Tibial nerve (tissue), 3 donors: ENCODE results near the gene COMP.

ENCODE experiments used
- CTCF ChIP-seq, 5 experiments: fragments of 200-600 bp in 3 of 5; fragments of 450-650 bp in 2 of 5; sonication (generic) in 3 of 5; IDR thresholded peaks; one replicate each; pipeline ENCODE4 v1.5.1; 2016 to 2019; ENCODE audit warnings: antibody characterized with exemption in 5 of 5, mild to moderate bottlenecking in 3 of 5, moderate library complexity in 2 of 5
- POLR2A ChIP-seq, 2 donors: fragments of 450-650 bp; IDR thresholded peaks; one replicate each; pipeline ENCODE4 v1.6.1; 2017; ENCODE audit warnings: antibody characterized with exemption in 2 of 2, mild to moderate bottlenecking in 2 of 2, moderate library complexity in 2 of 2

GRCh38 chr19:18781047-18781600 is 10.0 kb downstream of the COMP start:
- TF ChIP-seq CTCF (IDR thresholded peaks at IDR 0.05) (no peak), POLR2A (IDR thresholded peaks at IDR 0.05) (no peak)
